ENCODE measurements around the gene SYNGR3.
"Not testable (repeated sequence)": the region's sequence is repeated elsewhere in the genome, so short reads cannot be mapped to it uniquely, and the experiment has no call there.

The SYNGR3 gene

GRCh38 chr16:1959269-1960039, 30.3 kb upstream of the SYNGR3 start, which contains the start of gene NDUFB10:
NDUFB10 (plus strand) TSS chr16:1959538; CDS start chr16:1959625, 87 bp downstream.
- peak; percentile 77 for DNase-seq (ENCODE audit: low read depth, low spot score)

GRCh38 chr16:1960665-1961630, 28.8 kb upstream of the SYNGR3 start:
- no peak for DNase-seq (ENCODE audit: low read depth, low spot score)

GRCh38 chr16:1961651-1962067, 28.1 kb upstream of the SYNGR3 start:
- no peak for DNase-seq (ENCODE audit: low read depth, low spot score)

GRCh38 chr16:1962161-1963153, 27.3 kb upstream of the SYNGR3 start:
- not testable (repeated sequence) for DNase-seq (ENCODE audit: low read depth, low spot score)

GRCh38 chr16:1963806-1964505, 25.8 kb upstream of the SYNGR3 start:
- no peak for DNase-seq (ENCODE audit: low read depth, low spot score)

- DNase-seq (ENCODE audit: low read depth, low spot score), result peak; percentile 99
These were observed 25.0 kb upstream of the SYNGR3 start, which contains the start of gene RPS2 for GRCh38 chr16:1964506-1965395. RPS2 (minus strand) TSS chr16:1964826; CDS start chr16:1964625, 201 bp downstream.

- DNase-seq (ENCODE audit: low read depth, low spot score), result no peak
These were observed 24.3 kb upstream of the SYNGR3 start for GRCh38 chr16:1965396-1966001.

GRCh38 chr16:1966460-1966859, 23.3 kb upstream of the SYNGR3 start, which contains the start of gene RNF151:
RNF151 (plus strand) TSS chr16:1966856; CDS start chr16:1966882, 26 bp downstream.
- no peak for DNase-seq (ENCODE audit: low read depth, low spot score)

GRCh38 chr16:1968146-1968953, 21.4 kb upstream of the SYNGR3 start:
- DNase-seq (ENCODE audit: low read depth, low spot score), result no peak

GRCh38 chr16:1971796-1972489, 17.8 kb upstream of the SYNGR3 start, which contains the start of gene TBL3:
TBL3 (plus strand) TSS chr16:1972053; CDS start chr16:1972165, 112 bp downstream.
- peak; percentile 90 for DNase-seq (ENCODE audit: low read depth, low spot score)

- no peak for DNase-seq (ENCODE audit: low read depth, low spot score)
These were observed 17.3 kb upstream of the SYNGR3 start for GRCh38 chr16:1972490-1972877.

- DNase-seq (ENCODE audit: low read depth, low spot score), result no peak
These were observed 16.2 kb upstream of the SYNGR3 start for GRCh38 chr16:1973461-1974156.

- DNase-seq (ENCODE audit: low read depth, low spot score), result no peak
These were observed 15.4 kb upstream of the SYNGR3 start for GRCh38 chr16:1974157-1975070.

GRCh38 chr16:1975432-1976215, 14.1 kb upstream of the SYNGR3 start:
- DNase-seq (ENCODE audit: low read depth, low spot score), result no peak

GRCh38 chr16:1976216-1976520, 13.6 kb upstream of the SYNGR3 start:
- no peak for DNase-seq (ENCODE audit: low read depth, low spot score)
